Left hindlimb (tissue), 1 donor: ENCODE results near the gene TXN.

Source experiments
- DNase-seq: peaks from one replicate; pipeline ENCODE4 v3.0.0-alpha.2; 2018

TXN gene

DNA sequence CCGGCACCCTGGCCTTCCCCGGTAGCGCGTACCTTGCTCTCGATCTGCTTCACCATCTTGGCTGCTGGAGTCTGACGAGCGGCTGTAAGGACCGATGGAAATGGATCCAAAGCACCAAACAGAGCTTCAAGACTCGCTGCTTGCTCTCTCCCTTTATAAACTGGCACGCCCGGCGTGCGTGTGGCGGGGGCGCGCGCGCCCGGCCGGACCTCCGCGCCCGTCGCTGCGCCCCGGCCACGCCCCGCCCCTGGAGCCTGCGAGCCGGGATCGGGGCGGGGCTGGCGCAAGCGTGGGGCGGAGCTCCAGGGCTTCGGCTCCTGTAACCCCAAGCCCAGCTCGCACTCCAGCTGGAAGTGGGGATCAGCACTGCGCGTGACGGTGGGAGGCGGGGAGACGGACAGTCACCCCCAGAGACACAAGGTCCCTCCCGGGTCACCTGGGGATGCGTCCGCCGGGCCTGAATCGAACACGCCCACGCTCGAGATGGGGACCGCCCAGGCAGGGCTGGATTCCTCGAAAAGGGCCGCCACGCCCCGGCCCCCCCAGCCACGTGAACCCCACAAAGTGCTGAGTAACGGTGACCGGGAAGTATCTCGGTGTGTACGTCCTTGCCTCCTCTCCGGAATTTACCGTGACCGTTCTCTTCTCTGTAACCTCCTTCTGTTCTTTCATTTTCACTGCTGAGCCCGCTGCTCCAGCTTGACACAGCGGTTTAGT lies at the start of gene TXN:
TXN (minus strand) TSS at position 128 of the 717 bp plus-strand sequence; CDS start at position 56, 72 bp downstream.
- peak; percentile 92 for DNase-seq

DNA sequence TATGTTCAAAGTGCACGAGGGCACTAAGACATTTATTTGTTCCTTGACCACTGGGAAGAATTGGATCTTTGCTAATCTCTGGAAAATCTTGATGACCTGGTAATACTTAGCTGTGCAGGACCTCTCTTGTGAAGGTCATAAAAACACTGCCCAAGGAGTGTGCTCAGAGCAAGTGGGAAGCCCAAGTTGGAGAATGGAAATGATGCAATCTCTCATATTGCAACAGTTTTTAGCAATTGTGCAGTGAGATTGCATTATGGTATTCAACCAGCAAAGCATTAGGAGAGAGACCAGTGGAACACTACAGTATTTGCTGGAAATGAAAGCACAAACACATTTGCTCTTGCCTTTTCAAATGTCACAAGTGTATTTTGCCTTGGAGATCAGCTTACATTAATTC lies 46.8 kb upstream of the TXN start:
- DNase-seq = no peak

DNA sequence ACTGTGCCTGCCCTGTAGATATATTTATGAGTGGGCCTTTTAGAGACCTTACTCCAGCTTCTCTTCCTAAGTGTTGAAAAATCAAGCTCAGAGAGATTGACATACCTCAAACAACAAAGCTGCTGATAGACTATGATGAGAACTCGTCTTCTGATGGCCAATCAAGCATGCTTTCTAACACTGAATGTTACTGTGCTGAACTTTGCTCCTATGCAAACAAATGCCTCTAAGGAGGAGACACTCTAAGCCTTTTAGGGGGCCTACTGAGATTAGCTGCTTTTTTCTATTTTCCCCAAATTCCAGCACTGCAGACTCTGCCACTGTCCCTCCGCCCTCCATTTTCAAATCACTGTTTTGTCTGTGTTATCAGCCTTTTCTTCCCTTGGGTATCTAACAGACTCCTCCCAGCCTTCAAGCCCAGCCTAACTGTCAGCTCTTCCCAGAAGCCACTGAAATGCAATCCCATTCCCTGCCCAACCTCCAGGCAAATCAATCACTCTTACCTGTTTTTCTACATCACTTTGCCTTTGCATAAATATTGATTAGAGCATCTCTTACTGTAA lies 41.8 kb upstream of the TXN start:
- DNase-seq = no peak

DNA sequence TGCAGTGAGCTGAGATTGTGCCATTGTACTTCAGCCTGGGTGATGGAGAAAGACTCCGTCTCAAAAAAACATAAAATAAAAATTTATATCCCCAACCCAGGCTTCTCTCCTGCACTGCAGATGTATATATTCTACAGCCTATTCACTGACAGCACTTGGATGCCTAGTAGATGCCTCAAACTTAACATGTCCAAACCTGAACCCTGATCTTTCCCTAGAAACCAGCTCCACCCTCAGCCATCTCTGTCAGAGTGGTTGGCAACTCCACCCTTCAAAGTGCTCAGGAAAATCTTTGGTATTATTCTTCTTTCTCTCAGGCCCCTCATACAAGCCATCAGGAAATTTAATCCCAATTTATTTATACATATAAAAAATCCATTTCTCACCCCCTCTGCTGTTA lies 36.9 kb upstream of the TXN start:
- no peak for DNase-seq

DNA sequence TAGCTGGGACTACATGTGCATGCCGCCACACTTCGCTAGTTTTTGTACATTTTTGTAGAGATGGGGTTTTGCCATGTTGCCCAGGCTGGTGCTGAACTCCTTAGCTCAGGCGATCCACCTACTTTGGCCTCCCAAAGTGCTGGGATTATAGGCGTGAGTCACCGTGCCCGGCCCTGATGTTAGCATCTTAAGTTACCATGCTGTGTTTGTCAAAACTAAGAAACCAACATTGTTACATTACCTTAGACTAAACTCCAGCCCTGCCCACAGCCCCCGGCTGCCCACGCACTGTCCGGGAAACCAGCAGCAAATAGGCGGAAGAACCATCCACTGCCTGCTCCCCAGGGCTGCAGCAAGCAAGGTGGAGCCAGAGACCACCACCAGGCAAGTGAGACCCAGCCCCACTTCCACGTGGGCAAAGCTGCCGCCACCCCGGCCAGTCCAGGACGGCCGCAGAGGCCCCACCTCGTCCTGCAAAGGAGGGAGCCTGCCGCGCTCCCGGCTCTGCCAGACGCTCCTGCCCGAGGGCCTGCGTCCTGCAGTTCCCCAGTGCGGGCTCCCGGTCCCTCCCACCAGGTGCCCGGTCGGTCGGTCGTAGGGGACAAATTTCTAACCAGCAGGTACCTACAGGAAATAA lies 35.7 kb upstream of the TXN start:
- DNase-seq = no peak

DNA sequence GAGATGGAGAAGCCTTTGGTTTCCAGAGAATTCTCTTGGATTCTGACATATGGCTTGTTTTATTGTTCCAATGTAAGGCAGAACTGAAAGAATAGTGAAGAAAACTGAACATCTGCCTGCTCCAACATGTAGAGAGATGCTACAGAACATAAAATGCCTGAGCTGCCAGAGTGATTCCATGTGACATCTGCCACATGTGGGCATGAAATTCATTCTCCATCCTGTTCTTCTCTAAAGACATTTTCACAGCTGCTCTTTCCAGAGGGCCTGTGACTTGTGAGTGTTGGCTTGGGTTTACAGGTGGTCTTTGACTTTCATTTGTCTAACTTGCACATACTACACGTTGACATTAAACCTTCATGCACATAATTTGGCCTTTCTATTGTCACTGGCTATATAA lies 33.7 kb upstream of the TXN start:
- no peak for DNase-seq

DNA sequence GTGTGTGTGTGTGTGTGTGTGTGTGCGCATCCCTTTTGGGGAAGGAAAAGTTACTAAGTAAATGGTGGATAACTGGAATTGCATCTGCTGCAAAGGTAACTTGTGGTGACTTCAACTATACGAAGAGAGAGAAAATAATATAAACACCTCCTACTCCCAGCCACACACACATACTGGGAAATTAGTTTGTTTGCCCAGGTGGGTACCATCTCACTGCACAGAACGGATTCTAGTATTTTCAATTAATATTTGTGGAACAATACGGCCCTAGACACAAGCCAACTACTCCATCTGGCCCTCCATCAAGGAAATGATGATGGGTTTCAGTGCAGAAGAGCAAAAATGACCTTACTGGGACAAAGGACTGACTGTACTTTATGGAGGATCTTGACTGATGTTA lies 32.2 kb upstream of the TXN start:
- no peak for DNase-seq

DNA sequence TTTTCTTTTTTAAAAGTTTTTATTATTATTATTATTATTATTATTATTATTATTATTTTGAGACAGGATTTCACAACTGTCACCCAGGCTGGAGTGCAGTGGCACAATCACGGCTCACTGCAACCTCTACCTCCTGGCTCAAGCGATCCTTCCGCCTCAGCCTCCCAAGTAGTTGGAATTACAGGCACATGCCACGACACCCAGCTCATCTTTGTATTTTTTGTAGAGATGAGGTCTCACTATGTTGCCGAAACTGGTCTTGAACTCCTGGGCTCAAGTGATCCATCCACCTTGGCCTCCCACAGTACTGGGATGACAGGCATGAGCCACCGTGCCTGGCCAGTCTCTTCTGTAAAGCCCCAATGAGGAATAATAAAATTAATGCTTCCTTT lies 31.0 kb upstream of the TXN start:
- DNase-seq = no peak

DNA sequence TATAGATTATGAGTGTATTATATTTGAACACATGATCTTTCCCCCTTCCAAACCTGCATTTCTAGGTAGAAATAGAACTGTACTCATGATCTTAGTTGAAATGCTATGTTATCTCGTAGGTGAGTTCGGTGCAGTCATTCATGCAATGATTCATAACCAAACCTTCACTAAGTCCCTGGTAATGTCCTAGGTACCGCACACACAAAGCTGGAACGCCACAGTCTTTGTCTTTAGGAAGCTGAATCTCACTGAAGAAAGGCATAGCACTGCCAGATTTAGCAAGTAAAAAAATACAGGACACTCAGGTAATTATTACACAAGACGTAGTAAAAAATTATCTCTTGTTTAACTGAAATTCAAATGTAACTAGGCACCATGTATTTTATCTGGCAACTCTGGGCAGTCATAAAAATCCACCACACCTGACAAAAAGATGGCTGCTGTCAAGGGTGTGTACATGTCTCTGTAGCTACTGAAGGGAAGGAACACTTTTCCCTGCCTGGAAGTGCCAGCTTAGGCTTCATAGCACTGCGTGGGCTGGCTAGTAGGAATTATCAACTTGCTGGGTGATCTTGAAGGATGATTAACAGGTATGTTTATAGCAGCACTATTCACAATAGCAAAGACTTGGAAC lies 28.0 kb upstream of the TXN start:
- no peak for DNase-seq

DNA sequence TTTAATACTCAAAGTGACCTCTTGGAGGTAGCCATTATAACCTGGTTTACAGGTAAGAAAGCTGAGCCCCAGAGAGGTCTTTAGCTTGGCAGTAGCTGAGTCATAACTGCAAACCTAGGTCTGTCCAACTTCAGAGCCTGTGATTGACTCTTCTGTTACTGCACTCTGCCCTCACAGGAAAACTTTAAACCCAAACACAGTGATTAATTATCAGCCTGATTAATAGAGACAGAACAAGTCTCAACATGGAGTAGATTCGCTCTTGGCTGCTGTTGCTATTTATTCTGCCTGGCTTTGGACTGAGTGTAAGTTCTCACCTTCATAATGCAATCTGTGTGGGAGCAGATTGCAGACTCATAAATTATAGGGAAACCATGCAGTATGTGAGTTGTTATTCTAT lies 27.4 kb upstream of the TXN start:
- DNase-seq = no peak

DNA sequence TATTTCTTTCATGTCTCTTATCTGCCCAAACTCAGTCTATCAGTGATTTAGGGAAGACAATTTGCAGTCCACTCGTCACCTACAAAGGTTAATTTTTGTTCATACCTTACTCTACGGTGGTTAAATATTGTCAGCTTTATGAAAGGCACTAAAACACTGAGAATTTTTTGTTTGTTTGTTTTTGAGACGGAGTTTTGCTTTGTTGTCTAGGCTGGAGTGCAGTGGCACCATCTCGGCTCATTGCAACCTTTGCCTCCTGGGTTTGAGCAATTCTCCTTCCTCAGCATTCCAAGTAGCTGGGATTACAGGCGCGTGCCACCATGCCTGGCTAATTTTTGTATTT lies 26.4 kb upstream of the TXN start:
- DNase-seq = no peak

DNA sequence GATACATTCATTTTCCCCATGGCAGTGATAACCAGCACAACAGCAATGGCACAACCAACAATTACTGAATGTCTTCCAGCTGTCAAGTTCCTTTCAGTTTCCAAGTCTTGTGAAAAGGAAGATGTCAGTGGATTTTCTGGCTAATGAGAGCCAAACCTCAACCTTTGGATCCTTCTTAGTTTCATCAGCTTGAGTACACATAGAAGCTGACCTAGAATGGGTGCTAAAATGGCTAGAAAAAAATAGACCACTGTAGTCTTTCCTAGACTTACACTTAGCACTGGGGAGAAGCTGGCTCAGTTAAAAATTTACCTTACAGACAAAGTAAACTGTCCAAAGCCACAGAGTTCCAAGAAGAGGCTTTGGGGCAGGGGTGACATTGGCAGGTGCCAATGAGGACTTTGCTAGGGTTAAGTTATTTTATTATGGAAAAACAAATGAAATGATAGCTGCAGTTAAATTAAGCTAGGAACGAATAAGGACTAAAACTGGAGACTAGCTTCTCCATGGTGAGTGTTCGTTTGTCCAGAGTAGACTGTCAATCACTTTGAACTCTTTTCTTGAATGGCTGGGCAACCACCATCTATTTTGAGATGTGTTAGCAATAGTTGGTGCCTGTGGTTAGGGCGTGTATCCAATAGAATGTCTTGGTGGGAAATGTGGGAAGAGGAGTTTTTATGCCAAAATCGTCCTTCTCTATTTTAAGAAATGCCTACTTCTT lies 25.9 kb upstream of the TXN start:
- peak; percentile 35 for DNase-seq

DNA sequence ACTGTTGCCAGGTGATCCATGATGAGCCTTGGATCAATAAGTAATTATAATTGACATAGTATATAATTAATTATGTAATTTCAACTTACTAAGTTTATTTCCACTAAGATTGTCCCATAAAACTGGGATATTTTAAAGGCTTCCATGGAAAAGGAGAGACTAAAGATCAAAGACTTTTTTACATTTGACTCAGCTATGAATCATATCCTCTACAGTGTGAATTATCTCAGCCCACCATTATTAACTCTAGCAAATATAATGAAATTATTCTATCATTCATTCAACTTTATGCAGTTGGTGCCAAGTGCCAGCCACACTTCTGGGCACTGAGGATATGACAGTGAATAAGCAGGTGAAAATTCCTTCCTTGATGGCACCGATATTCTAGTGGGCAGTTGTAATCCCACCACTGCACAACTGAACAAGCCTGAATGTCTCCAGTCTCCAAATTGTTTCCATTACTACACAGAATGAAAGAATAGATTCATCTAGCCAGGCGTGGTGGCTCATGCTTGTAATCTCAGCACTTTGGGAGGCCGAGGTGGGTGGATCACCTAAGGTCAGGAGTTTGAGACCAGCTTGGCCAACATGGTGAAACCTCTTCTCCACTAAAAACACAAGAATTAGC lies 21.9 kb upstream of the TXN start:
- no peak for DNase-seq

DNA sequence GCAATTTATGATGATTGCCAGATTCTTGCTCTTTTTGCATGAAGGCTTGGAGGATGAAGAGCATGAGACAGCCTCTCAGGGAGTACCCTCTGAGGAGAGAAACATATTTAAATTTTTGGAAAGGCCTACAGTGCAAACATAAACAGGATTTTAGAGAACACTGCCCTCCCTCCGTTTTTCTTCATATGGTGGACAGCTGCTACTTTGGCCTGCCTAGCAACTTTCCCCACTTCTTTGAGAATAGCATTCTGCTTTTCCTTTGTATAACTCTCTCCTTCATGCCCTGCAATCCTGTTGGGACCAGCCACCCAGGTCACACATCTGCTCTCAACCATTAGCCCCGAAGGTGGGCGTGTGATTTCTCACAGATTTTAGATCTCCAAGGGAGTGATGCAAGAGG lies 20.5 kb upstream of the TXN start:
- peak; percentile 36 for DNase-seq

DNA sequence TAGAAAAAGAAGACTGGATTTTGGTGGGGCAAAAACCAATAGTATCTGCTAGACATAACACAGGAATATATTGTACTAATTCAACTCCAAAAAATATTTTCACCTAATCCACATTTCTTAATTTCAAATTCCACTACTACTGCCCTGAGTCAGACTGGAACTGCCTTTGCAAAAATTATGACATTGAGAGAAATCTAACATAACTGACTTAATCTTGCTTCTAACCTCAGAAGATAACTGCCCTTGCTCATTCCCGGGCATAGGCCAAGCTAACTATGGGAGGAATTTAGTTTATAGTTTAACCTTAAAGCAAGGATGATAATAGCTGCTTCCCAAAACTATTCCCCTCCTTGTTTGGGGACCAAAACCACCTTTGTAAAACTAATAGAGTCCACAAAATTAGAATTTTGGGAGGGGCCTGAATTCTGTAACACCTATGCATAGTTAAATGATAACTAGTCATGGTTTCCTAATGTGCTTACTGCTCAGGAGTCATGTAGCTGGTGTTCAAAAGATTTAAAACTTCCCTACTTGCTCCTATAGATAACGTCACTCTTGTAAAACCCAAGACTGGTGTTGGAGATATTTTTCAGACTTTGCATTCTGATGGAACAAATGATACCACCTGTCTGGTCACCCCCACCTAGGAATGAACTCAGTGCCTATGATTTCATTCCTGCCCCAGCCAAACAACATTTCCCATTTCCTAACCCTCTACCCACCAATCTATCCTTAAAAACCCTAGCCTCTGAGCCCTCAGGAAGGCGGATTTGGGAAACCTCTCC lies 14.1 kb upstream of the TXN start:
- no peak for DNase-seq

DNA sequence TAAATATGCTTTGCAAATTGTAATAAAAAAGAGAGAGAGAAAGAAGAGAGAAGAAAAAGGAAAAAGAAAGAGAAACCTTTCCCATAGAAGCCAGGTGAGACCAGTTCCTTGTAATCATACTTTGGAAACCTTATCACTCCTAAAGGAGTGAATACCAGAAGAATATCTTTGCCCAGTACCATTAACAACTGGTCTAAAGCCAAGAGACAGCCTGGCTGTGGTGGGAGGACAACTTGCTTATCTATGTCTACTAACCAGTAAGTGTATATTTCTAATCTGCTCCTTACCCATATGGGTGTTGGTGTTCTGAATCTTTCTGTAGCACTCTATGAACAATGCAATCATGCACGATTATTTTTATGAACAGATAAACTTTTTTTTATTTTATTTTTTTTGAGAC lies 10.5 kb upstream of the TXN start:
- no peak for DNase-seq

DNA sequence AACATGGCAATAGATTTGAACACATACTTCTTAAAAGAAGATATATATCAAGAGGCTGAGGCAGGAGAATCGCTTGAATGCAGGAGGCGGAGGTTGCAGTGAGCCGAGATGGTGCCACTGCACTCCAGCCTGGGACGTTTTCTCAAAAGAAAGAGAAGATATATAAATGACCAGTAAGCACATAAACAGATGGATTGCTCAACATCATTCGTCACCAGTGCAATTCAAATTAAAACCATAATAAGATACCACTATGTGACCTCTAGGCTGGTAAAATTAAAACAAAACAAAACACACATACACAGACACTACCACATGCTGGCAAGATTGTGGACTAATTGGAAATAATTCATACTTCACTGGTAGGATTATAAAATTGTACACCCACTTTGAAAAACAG lies 5.3 kb upstream of the TXN start:
- DNase-seq = no peak

DNA sequence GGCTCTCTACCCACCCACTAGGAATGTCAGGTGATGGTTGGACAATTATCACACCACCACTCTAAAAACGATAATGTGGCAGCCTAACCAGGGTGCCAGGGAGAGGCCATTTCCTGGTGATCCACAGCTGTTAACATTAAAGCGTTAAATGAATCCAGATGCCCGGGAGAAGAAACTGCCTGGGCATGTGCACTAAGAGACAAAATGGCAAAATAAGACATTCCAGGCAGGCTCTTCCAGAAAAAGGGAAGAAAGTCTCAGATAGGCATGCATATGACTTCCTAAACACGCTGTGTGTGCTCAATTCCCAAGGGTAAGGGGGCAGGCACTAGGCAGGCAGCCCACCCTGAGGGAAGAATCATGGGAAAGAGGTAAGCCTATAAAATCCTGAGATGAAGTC lies 4.6 kb upstream of the TXN start:
- DNase-seq = no peak

DNA sequence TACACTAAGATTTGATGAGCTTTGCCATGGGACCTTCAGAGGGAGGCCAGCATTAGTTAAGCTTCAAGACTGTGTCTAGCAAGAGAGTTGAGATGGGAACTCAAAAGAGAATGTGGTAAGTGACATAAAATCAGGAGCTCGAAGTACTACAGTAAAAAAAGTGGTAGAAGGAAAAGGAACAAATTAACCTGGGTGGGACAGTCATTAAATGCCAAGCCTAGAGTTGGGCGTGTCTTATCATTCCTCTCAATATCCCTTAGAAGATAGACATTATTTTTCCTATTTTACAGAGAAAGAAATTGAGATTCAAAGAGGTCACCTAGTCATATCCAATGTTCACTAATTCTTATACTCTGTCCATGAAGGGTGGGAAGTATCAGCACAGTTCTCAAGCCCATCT lies 3.3 kb upstream of the TXN start:
- DNase-seq = no peak

DNA sequence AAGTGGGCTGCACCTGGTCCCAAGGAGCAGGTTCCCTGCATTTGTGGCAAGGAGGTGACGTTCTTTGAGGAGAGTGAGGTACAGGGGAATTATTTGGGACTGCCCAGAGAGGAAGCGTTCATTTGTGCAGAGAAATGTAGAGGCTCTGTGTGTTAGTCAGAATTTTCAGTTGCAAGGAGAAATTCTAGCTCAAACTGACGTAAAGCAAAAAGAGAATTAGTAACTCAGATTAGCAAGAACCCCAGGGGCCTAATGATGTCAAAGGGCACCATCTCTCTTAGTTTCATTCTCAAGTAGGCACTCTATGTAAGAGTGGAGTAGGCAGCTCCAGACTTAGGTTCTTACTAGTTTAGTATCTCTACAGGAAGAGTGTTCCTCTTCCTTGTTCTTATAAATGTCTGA lies 2.4 kb upstream of the TXN start:
- DNase-seq = no peak

DNA sequence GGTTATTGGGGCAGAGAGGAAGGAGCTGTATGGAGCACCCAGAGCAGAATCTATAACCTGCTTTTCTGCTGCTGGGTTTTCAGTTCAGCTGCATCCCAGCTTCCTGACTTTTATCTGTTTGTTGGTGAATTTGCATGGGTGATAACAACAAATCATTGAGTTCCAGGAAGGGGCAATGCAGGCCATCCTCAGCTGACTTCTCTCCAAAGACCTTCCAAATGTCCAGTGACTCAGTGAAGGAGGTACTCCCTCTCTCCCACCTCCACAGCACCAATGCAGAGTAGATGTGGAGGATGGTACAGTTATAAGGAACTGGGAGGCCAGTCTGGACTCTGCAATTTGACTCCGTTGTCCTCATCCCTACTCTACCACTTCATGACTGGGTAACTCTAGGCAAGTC lies 1.6 kb upstream of the TXN start:
- DNase-seq = no peak

DNA sequence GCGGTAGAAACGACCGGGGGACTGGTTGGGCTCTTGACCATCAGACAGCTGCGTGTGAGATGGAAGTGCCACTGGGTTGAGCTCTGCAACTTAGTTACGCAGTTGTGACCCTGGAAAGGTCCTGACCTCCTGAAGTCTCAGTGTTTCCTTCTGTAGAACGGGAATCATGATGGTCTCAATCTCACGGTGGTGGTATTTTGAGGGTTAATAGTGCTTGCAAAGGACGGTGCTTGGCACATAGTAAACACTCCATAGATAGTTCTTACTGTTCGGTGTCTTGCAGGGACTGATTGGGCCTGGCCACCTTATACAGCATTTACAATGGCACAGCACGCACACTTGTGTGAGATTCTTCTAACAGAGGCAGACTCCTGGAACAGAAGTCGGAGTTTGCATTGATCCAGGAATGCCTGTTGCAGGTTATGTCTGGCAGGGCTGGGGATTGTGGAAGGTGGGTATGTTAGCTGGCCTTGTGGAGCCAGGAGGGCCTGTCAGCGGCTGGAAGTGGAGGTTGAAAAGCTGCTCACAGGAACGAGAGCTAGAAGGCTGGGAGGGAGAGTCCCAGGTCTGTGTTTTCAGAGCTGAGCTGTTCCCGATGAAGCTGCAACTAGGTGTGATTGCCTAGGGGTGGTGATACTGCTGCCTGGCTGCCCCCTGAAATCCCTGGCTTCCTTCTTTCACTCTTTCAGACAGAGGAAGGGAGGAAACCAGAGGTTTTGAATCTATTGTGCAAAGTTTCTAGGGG lies 962 bp upstream of the TXN start:
- DNase-seq = peak; percentile 28
